HUES6 (cell line): ENCODE measurements around the gene TRAF7.
"Not testable (repeated sequence)": the region's sequence is repeated elsewhere in the genome, so short reads cannot be mapped to it uniquely, and the experiment has no call there.

Source experiments
- H3K27ac ChIP-seq: 2 replicates; pipeline ENCODE4 v1.7.0; 2013; ENCODE audit warnings: low read depth, mild to moderate bottlenecking, low read length, inconsistent platforms
- H3K27me3 ChIP-seq: 2 replicates; pipeline ENCODE4 v1.6.1; 2013; ENCODE audit warnings: low read length; ENCODE audit not compliant: control insufficient read depth, insufficient read depth
- H3K36me3 ChIP-seq: 2 replicates; pipeline ENCODE4 v1.6.1; 2013; ENCODE audit warnings: low read length; ENCODE audit not compliant: control insufficient read depth, insufficient read depth
- H3K4me1 ChIP-seq: 2 replicates; pipeline ENCODE4 v1.6.1; 2013; ENCODE audit warnings: low read length; ENCODE audit not compliant: control insufficient read depth, insufficient read depth
- H3K4me3 ChIP-seq: 2 replicates; pipeline ENCODE4 v1.5.1; 2013; ENCODE audit warnings: low read depth, low read length
- H3K9ac ChIP-seq: one replicate; pipeline ENCODE4 v1.6.1; 2013; ENCODE audit warnings: mild to moderate bottlenecking, low read length
- H3K9me3 ChIP-seq: 2 replicates; pipeline ENCODE4 v1.6.1; 2013; ENCODE audit warnings: low read depth, low read length; ENCODE audit not compliant: control insufficient read depth, insufficient read depth

Gene TRAF7

DNA sequence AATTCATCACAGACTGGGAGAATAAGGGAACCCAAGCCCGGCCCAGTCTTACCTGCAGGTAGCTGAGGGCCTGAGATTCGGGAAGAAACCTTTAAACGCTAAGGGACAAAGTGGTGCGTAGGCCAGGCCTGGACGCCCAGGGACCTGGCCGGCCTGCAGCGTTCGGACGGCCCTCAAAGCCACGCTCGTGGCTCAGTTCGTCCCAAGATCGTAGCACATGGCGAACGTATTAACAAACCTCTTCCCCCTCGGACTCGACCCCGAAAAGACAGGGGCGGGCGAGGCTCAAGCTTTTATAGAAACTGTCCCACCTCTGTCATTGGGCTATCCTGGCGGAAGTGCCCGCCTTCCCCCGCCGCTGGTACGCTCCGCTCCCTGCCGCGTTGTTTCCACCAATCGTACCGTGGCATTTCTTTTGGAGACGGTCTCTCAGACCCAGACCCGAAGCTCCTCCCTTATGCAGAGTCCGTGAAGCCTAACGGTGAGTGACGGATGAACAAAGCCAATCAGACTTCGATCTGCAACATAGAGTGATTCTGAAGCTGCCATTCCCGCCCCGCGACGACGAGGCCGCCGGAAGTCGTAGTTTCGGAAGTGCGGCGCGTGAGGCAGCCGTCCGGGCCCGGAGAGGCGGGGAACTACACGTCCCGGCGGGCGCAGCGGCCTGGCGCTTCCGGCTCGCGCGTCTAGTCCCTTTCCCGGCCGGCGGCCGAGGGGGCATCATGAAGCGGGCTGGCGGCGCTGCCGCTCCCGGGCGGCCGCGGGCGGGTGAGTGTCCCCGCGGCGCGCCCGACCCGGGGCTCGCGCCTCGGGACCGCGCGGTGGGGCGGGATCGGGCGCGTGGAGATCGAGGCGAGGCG lies at the start of gene TRAF7:
Gene TRAF7 (plus strand): TSS at position 692 of the 860 bp plus-strand sequence. CDS start 8,139 bp downstream, outside the sequence.
- Histone ChIP-seq H3K4me1 (peaks cover 69% of the 10 kb centered on the region), H3K36me3 (peaks cover 38% of the 10 kb centered on the region), H3K27me3 (no peaks in the 10 kb centered on the region), H3K9me3 (no peaks in the 10 kb centered on the region), H3K4me3 (peak within 1 kb of the TSS; percentile 97), H3K9ac (peak within 1 kb of the TSS; percentile 100), H3K27ac (peak within 1 kb of the TSS; percentile 94)

- peaks cover 50% of the 10 kb centered on the region for H3K36me3 ChIP-seq
- not testable (repeated sequence) for H3K27me3 ChIP-seq, H3K4me1 ChIP-seq, H3K9ac ChIP-seq, H3K27ac ChIP-seq, H3K9me3 ChIP-seq, H3K4me3 ChIP-seq
These were observed 49.4 kb upstream of the TRAF7 start for GRCh38 chr16:2106211-2106610.

DNA sequence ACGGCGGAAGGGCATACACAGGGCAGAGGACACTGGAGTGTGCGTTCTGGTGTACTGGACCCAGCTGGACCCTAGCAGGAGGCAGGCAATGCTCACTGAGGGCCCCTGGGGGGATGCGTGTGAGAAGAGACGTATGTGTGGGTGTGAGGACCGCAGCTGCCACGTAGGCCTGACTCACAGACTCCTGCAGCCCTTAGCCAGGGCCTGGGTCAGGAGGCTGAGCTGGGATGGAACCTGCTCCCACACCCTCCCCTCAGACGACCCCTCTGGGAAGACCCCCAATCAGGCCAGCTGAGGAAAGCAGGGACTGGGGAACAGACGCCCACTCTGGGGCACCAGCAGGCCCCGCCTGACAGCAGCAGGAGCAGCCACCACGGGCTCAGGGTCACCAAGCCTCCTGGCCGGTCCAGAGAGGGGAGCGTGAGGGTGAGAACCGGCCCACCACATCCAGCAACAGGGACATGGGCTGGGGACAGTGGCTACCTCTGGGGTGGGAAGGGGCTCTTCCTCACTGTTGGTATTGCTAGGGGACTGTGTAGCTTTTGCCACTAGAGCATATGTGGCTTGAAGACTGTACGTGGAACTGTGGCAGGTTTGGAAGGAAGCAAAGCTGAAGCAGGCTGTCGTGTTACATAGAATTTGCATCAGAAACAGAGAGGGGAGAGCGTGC lies 48.3 kb upstream of the TRAF7 start:
- not testable (repeated sequence) for H3K27ac ChIP-seq, H3K4me3 ChIP-seq, H3K27me3 ChIP-seq, H3K9me3 ChIP-seq, H3K9ac ChIP-seq, H3K4me1 ChIP-seq
- peaks cover 45% of the 10 kb centered on the region for H3K36me3 ChIP-seq

DNA sequence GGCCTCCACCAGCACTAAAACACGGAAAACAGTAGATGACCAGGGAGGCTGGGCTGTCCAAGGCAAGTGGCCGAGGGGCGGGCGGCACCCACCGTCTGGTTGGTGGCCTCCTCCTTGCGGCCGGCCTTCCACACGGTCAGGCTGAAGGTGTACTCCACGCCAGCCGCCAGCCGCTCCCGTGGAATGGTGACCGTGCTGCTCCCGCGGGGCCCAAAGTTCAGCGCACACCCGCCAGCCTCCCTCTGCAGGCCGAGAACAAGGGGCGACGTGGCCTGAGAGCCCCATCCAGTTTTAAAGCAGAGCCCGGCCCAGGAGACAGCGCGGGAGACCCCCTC lies 47.8 kb upstream of the TRAF7 start:
- not testable (repeated sequence) for H3K4me3 ChIP-seq, H3K27ac ChIP-seq, H3K9ac ChIP-seq, H3K27me3 ChIP-seq, H3K9me3 ChIP-seq, H3K4me1 ChIP-seq
- H3K36me3 ChIP-seq: peaks cover 42% of the 10 kb centered on the region

GRCh38 chr16:2108446-2109270 lies 46.9 kb upstream of the TRAF7 start:
- H3K27ac ChIP-seq, H3K4me1 ChIP-seq, H3K27me3 ChIP-seq, H3K4me3 ChIP-seq, H3K9me3 ChIP-seq, H3K9ac ChIP-seq: not testable (repeated sequence)
- peaks cover 42% of the 10 kb centered on the region for H3K36me3 ChIP-seq

DNA sequence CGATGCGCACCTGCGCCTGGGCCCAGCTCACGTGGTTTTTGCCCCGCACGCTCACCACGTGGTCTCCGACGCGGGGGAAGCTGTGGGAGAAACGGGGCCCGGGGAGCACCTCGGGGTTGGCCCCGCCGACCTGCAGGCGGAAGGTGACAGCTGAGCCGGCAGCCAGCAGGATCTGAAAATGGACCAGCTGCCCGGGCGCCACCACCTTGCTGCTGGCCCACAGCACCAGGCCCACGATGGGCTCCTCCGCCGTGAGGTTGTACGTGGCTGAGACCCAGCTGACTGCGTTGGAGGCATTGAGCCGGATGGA lies 46.4 kb upstream of the TRAF7 start:
- H3K4me3 ChIP-seq, H3K9ac ChIP-seq, H3K4me1 ChIP-seq, H3K27ac ChIP-seq, H3K27me3 ChIP-seq, H3K9me3 ChIP-seq: not testable (repeated sequence)
- H3K36me3 ChIP-seq: peaks cover 43% of the 10 kb centered on the region

- H3K9ac ChIP-seq, H3K9me3 ChIP-seq, H3K4me3 ChIP-seq, H3K4me1 ChIP-seq, H3K27me3 ChIP-seq, H3K27ac ChIP-seq: not testable (repeated sequence)
- peaks cover 43% of the 10 kb centered on the region for H3K36me3 ChIP-seq
These were observed 45.7 kb upstream of the TRAF7 start for GRCh38 chr16:2109872-2110271.

GRCh38 chr16:2110332-2111008 lies 45.1 kb upstream of the TRAF7 start:
- H3K36me3 ChIP-seq: peaks cover 43% of the 10 kb centered on the region
- not testable (repeated sequence) for H3K27me3 ChIP-seq, H3K4me1 ChIP-seq, H3K27ac ChIP-seq, H3K9me3 ChIP-seq, H3K9ac ChIP-seq, H3K4me3 ChIP-seq

DNA sequence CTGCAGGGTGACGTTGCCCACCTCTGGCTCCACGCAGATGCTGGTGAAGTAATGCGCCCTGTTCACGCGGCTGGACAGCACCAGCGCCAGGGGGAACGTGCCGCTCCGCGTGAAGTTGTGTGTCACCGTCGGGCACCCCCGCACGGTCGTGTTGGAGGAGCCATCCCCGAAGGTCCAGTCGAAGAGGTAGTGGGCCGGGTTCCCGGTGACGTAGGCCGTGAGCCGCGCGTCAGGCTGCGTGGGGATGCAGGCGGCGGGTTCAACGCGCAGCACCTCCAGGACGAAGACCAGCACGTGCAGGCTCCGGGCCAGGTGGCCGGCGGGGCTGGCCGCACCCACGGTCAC lies 44.6 kb upstream of the TRAF7 start:
- not testable (repeated sequence) for H3K9me3 ChIP-seq, H3K4me1 ChIP-seq, H3K9ac ChIP-seq, H3K27me3 ChIP-seq, H3K4me3 ChIP-seq, H3K27ac ChIP-seq
- peaks cover 39% of the 10 kb centered on the region for H3K36me3 ChIP-seq

DNA sequence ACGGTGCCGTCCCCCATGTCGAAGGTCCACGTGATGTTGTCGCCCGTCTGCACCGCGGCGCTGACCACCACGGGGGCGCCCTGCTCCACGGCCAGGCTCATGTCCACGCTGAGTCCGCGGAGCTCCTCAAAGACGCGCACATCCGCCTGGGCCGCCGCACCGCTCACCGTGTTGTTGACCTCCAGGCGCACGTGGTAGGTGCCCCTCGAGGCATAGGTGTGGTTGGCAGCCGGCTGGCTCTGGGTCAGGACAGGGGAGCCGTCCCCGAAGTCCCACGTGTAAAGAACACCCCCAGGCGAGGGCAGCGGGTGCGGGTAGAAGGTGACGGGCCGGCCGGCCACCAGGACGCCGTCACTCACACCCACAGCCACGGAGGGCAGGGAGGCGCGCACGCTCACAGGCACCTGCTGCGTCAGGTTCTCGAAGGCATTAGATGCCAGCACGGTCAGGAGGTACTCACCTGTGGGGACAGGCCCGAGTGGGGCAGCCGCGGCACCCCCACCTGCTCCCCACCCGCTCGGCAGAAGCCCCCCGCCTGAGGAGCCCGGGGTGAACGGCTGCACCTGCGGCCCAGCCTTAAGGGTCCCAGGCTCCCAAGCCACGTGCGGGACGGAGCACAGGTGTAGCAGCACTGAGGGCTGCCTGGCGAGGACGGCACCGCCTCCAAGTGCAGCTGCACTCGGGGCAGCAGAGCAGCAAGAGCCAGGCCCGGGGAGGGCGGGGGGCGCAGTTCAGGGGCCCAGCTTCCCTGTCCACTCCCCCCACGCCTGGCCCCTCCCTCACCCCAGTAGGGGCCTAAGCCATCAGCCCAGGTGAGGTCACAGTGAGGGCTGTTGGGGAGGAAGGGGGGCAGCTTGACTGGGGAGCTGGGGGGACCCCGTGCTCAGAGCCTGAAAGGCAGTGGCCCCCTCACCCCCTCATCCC lies 43.9 kb upstream of the TRAF7 start:
- H3K9me3 ChIP-seq, H3K9ac ChIP-seq, H3K4me1 ChIP-seq, H3K27me3 ChIP-seq, H3K4me3 ChIP-seq, H3K27ac ChIP-seq: not testable (repeated sequence)
- H3K36me3 ChIP-seq: peaks cover 39% of the 10 kb centered on the region
